ENCODE measurements around the gene SLCO3A1.

GRCh38 chr15:92170897-92171296, 317.4 kb downstream of the SLCO3A1 start:
- TF ChIP-seq CTCF (IDR thresholded peaks at IDR 0.05; ENCODE audit: borderline replicate concordance, extremely low read depth, low read length, poor library complexity, severe bottlenecking), result no peak
- no peak for TF ChIP-seq EZH2 (IDR thresholded peaks at IDR 0.05; ENCODE audit: borderline replicate concordance, low read depth, low read length, severe bottlenecking)
